Measurements from ENCODE around the gene NET1.
"Not testable (repeated sequence)": the region's sequence is repeated elsewhere in the genome, so short reads cannot be mapped to it uniquely, and the experiment has no call there.

- TF ChIP-seq EZH2 (IDR thresholded peaks at IDR 0.05; ENCODE audit: insufficient read depth, poor library complexity, severe bottlenecking); EZH2phosphoT487 (IDR thresholded peaks at IDR 0.05; ENCODE audit: insufficient read depth, low read depth): not testable (repeated sequence)
Measured at GRCh38 chr10:5410787-5411186, 1.6 kb upstream of the NET1 start.

Data from GM23248 (cell line).